Peyer's patch (tissue), 4 donors: Measurements from ENCODE around the gene LURAP1L. TPM values are rescaled to one million over a fixed set of nuclear protein-coding genes. Genes with fewer than 3 reads are reported as not detected.

Experiments used
- DNase-seq, 3 donors: peaks; one replicate each; pipeline ENCODE4 v3.0.0-alpha.2; 2017 to 2019
- H3K27ac ChIP-seq, 4 donors: fragments of 200-600 bp; sonication (generic); one replicate each; pipeline ENCODE4 v1.5.1; 2016 to 2019
- H3K27me3 ChIP-seq, 2 donors: fragments of 200-600 bp; sonication (generic); one replicate each; pipeline ENCODE4 v1.5.1; 2019
- H3K36me3 ChIP-seq, 3 donors: fragments of 200-600 bp; sonication (generic); one replicate each; pipeline ENCODE4 v1.5.1; 2016 to 2019
- H3K4me1 ChIP-seq, 4 donors: fragments of 200-600 bp; sonication (generic); one replicate each; pipeline ENCODE4 v1.5.1; 2016 to 2019
- H3K4me3 ChIP-seq, 4 donors: fragments of 200-600 bp; sonication (generic); 1 replicate in 3 of 4; 2 replicates in 1 of 4; pipeline ENCODE4 v1.5.1; 2016 to 2019; ENCODE audit warnings: mild to moderate bottlenecking in 1 of 4
- H3K9me3 ChIP-seq, 4 donors: fragments of 200-600 bp; sonication (generic); one replicate each; pipeline ENCODE4 v1.5.1; 2016 to 2019; ENCODE audit warnings: mild to moderate bottlenecking in 1 of 4
- CTCF ChIP-seq, 6 experiments: fragments of 450-650 bp in 4 of 6; fragments of 200-600 bp in 2 of 6; sonication (generic) in 1 of 6; IDR thresholded peaks; one replicate each; pipeline ENCODE4 v1.5.1; 2017 to 2019; ENCODE audit warnings: antibody characterized with exemption in 6 of 6, mild to moderate bottlenecking in 3 of 6, moderate library complexity in 1 of 6
- POLR2A ChIP-seq, 2 donors: fragments of 450-650 bp; IDR thresholded peaks; one replicate each; pipeline ENCODE4 v1.5.1; 2017; ENCODE audit warnings: antibody characterized with exemption in 2 of 2, mild to moderate bottlenecking in 2 of 2, moderate library complexity in 2 of 2
- total RNA-seq, 4 donors: library from RNA; depleted of rRNA; stranded (reverse); fragments of >200 nt; gene quantifications; one replicate each; pipeline ENCODE4 v1.1.0, GENCODE V29; 2016

LURAP1L gene
- total RNA-seq, 4 donors from 2014 or later: 7.4 to 33.3 (median 14.3) TPM

DNA sequence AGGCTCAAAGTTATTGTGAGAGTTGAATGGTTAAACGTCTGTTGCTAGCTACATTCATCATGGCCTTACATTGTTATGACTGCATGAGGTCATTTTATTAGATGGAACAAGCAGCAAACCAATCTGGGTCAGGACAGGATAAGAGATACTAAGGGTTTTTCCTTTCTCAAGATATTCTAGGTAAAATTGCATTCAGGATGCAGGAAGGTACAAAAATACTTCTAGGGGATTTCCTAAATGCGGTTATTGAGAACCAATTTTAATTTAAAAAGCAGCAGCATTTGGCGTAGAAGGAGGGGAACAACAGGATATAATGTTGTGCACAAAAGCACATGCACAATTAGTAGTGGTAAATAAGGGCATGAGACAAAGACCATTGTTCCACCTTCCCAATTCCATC is 39.2 kb upstream of the LURAP1L start:
- TF ChIP-seq CTCF (IDR thresholded peaks at IDR 0.05) (no peak), POLR2A (IDR thresholded peaks at IDR 0.05) (no peak)
- Histone ChIP-seq H3K27me3 (no peaks in the 10 kb centered on the region), H3K4me1 (no peaks in the 10 kb centered on the region), H3K36me3 (no peaks in the 10 kb centered on the region), H3K4me3 (no peak overlapping the region), H3K27ac (no peak overlapping the region), H3K9me3 (no peaks in the 10 kb centered on the region)
- DNase-seq: no peak

DNA sequence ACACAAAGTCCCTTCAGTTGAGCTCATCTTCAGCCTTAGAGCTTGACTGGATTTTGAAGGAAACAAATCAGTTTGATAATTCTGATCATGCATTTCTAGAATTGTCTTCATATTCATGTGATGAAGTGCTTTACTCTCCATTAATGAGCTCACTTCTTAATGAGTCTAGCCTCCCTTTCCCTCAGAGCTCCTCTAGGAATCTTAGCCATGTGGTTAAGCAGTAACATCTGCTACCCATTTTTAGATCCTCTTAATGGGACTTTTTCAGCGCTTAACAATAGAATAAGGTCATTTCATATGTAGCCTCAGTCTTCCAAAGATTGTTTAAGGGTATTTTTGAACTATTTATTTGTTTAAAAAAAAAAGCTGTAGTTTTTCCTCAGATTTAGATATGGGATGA is 36.9 kb upstream of the LURAP1L start:
- DNase-seq: no peak
- H3K36me3 ChIP-seq: no peaks in the 10 kb centered on the region
- H3K27me3 ChIP-seq: no peaks in the 10 kb centered on the region
- H3K4me1 ChIP-seq: no peaks in the 10 kb centered on the region
- H3K4me3 ChIP-seq: no peak overlapping the region
- no peak overlapping the region for H3K27ac ChIP-seq
- TF ChIP-seq POLR2A (IDR thresholded peaks at IDR 0.05) (no peak), CTCF (IDR thresholded peaks at IDR 0.05) (no peak)
- no peaks in the 10 kb centered on the region for H3K9me3 ChIP-seq

DNA sequence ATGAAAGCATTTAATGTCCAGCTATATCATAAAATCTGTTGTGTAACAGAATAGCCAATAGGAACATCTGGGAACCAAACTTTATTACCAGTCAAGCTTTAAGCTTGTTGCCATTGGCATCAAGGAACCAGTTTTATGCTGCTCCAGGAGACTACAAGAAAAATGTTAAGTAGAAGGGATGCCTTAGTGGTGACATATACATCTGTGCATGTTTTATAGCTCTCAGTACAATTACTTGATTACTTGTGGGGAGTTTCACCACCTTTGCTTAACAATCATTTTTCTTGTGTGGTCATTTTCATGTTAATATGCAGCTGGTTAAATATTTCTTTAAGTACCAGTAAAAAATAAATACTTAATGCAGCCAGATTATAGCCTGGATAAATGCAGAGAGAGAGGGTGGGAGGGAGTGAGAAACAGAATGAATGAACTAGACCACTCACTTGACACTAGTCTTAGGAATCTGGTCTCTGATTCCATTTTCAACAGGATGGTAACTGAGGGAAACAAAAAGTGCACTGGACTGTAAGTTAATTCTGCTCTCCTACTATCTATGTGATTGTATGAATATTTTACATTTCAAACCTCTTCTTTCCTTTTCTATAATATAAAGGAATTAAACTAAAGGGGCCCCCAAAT is 35.7 kb upstream of the LURAP1L start:
- Histone ChIP-seq H3K27ac (no peak overlapping the region), H3K9me3 (no peaks in the 10 kb centered on the region), H3K36me3 (no peaks in the 10 kb centered on the region), H3K4me3 (no peak overlapping the region), H3K27me3 (no peaks in the 10 kb centered on the region), H3K4me1 (no peaks in the 10 kb centered on the region)
- TF ChIP-seq POLR2A (IDR thresholded peaks at IDR 0.05) (no peak), CTCF (IDR thresholded peaks at IDR 0.05) (no peak)
- no peak for DNase-seq

DNA sequence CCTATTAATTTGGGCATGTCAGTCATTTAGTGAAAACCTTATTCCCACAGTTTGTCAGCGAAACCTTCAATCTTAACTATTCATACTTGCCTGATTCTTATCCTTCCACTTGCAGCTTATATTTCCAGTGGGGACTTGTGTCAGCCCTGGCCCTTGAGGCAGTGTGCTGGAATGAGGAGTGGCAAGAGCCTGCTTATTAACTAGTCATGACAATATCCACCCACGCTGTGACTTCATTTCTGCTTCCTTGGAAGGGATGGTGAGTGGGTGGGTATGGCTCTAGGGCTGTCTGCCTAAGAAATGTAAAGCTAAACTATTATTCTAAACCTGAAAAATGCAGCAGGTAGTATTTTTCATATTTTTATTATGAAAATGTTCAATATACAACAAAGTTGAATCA is 34.0 kb upstream of the LURAP1L start:
- Histone ChIP-seq H3K27me3 (no peaks in the 10 kb centered on the region), H3K9me3 (no peaks in the 10 kb centered on the region), H3K4me3 (no peak overlapping the region), H3K4me1 (no peaks in the 10 kb centered on the region), H3K36me3 (no peaks in the 10 kb centered on the region), H3K27ac (no peak overlapping the region)
- no peak for DNase-seq
- TF ChIP-seq POLR2A (IDR thresholded peaks at IDR 0.05): no peak
- TF ChIP-seq CTCF (IDR thresholded peaks at IDR 0.05): no peak

GRCh38 chr9:12748016-12748415 is 26.8 kb upstream of the LURAP1L start:
- DNase-seq: no peak
- no peaks in the 10 kb centered on the region for H3K36me3 ChIP-seq
- no peaks in the 10 kb centered on the region for H3K27me3 ChIP-seq
- H3K9me3 ChIP-seq: no peaks in the 10 kb centered on the region
- no peak overlapping the region for H3K27ac ChIP-seq
- no peak overlapping the region for H3K4me3 ChIP-seq
- H3K4me1 ChIP-seq: no peaks in the 10 kb centered on the region
- TF ChIP-seq POLR2A (IDR thresholded peaks at IDR 0.05) (no peak), CTCF (IDR thresholded peaks at IDR 0.05) (no peak)

- TF ChIP-seq POLR2A (IDR thresholded peaks at IDR 0.05) (no peak), CTCF (IDR thresholded peaks at IDR 0.05) (no peak)
- Histone ChIP-seq H3K27me3 (no peaks in the 10 kb centered on the region), H3K36me3 (no peaks in the 10 kb centered on the region), H3K4me1 (no peaks in the 10 kb centered on the region), H3K4me3 (no peak overlapping the region), H3K27ac (no peak overlapping the region), H3K9me3 (no peaks in the 10 kb centered on the region)
- DNase-seq: no peak
These were observed 25.9 kb upstream of the LURAP1L start for GRCh38 chr9:12748954-12749353.
